ENCODE results near the gene SLC24A2.
A peak's percentile ranks its signal among the peaks of the same experiment; 100 is the strongest.

Gene SLC24A2

DNA sequence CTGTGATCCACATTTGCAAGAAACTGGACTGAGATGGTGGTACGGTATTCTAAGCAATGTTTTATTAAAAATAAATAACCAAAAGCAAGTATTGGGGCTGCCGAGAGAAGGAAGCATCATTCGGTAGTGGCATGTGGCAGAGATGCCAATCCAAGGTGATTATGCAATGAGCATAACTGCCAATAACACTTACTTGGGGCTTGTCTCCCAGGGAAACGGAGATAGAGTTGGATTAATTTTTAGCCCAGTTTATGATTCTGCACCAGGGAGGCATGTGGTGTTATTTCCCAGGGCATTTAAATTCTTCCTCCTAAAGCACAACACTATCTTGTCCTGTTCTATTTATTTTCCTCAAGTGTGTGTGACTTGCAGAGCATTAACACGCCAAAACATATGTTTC lies 17.9 kb downstream of the SLC24A2 start:
- DNase-seq, result no peak
- in situ Hi-C loops (cut with MboI; ENCODE audit: low pct_unique_long_range_greater_than_20kb, low sequenced_read_pairs), result no loop called here

GRCh38 chr9:19769213-19769612 lies 19.6 kb downstream of the SLC24A2 start:
- in situ Hi-C loops (cut with MboI; ENCODE audit: low pct_unique_long_range_greater_than_20kb, low sequenced_read_pairs), result no loop called here
- DNase-seq, result no peak

DNA sequence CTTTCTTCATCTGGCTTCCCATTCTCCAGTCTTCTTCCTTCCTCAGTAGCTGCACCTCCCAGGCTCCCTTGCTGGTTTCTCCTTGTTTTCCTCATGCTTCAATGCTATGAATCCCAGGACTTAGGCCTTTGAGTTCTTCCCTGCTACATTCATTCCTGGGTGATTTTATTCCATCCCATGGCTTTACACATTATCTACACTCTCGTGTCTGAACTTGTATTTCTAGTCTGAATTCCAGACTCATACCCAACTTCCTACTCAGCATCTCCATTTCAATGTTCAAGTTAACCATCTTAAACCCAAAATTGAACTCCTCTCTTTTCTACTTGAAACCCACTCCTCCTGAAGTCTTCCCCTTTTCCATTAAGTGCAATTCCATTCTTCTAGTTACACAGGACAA lies 20.0 kb downstream of the SLC24A2 start:
- no peak for DNase-seq
- in situ Hi-C loops (cut with MboI; ENCODE audit: low pct_unique_long_range_greater_than_20kb, low sequenced_read_pairs), result no loop called here

DNA sequence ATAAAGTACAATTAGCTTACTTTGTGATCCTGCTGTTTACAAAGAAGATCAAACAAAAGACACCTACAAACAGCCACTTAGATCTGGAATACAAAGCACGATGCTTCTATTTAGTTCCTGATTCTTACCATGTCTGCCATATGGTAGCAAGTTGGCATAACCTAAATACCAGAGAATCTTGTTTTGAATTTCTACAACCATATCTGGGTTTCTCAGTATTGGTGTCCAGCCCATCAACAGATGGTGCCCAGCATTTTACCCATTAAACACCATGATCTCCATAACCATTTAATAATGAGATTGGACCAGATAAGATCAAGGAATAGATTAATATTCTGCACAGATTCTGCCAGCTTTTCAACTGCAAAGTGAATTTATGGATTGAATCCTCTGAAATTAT lies 29.8 kb downstream of the SLC24A2 start:
- no peak for DNase-seq
- in situ Hi-C loops (cut with MboI; ENCODE audit: low pct_unique_long_range_greater_than_20kb, low sequenced_read_pairs), result no loop called here

- in situ Hi-C loops (cut with MboI; ENCODE audit: low pct_unique_long_range_greater_than_20kb, low sequenced_read_pairs), result no loop called here
- DNase-seq, result peak; percentile 32
These were observed 31.1 kb downstream of the SLC24A2 start for GRCh38 chr9:19757745-19758144.

DNA sequence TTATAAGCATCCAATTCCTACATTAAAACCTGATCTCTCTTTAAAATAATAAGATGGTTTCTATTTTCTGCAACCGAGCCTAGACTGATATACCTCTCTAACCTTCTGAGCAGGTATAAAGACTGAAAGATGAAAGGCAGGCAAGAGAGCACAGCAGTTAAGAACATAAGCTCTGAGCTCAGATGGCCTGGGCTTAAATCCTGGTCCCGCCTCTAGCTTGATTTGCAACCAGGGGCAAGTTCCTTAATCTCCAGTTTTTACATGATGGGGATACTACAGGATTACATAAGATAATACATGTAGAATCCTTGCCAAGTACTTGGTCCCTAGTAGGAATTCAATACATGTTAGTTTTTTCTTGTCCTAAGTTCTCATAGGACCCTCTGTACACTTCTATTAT lies 33.9 kb downstream of the SLC24A2 start:
- in situ Hi-C loops (cut with MboI; ENCODE audit: low pct_unique_long_range_greater_than_20kb, low sequenced_read_pairs), result no loop called here

DNA sequence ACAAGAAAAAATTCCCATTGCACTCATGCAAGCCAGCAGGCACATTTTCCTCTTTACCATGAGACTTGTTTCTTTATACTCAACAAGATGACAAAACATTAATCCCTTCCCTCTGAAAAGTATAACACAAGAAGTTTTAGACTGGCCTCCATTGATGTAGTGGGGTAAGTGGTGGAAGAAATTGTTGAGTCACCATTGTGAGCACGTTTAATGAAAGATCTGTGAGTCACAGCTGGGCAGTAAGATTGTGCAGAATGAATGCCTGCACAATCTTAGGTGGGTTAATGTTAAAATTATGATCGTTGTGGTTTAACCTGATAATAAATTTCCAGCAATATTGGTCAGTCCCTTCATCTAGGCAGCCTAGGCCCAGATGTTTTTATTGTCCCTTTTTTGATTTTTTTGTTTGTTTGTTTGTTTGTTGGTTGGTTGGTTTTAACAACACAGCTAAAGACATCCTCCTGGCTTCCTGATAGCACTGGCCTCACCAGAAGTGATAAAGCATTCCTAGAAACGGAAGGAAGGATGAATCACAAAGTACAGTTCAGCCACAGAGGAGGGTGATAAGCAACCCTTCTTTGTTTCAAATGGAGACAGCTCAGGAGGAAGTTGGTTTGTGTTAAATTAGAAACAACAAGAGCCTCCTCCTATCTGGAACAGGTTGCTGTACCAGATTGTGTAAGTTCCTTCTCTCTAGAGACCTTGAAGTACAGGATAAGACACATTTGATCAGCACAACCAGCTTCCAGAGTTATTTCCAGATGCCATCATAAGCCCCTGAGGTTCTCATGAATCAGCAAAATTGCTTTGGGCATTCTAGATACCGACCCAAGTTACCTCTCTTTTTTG lies 40.3 kb downstream of the SLC24A2 start:
- peak; percentile 85 for DNase-seq
- in situ Hi-C loops (cut with MboI; ENCODE audit: low pct_unique_long_range_greater_than_20kb, low sequenced_read_pairs), result no loop called here

More for the DNA sequence above, 33.9 kb downstream of the SLC24A2 start:
- DNase-seq, result no peak

DNA sequence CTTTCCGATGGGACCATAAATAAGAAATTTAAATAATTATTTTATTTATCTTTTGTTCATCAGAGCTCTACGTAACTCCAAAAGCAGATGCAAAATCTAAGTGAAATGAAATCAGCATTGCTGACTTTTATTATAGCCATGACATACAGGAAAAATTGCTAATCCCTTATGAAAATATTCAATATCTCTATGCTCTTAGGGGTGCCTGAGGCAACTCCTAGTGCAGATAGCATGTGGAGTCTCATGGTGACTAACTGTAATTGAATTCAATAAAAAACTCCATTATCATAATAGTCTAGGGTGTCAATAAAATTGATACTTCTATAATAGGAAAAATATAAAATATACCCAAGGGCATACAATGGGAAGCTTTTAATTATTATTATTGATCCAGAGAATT lies 42.6 kb downstream of the SLC24A2 start:
- in situ Hi-C loops (cut with MboI; ENCODE audit: low pct_unique_long_range_greater_than_20kb, low sequenced_read_pairs), result no loop called here
- no peak for DNase-seq

GRCh38 chr9:19741178-19741577 lies 47.7 kb downstream of the SLC24A2 start:
- in situ Hi-C loops (cut with MboI; ENCODE audit: low pct_unique_long_range_greater_than_20kb, low sequenced_read_pairs), result no loop called here
- DNase-seq, result no peak
